Dedifferentiated amniotic fluid mesenchymal stem cell (primary cell): ENCODE data around the gene YARS1.

Experiments used
- DNase-seq: peaks from one replicate; pipeline ENCODE4 v3.0.0-alpha.2; 2016; ENCODE audit errors: extremely low spot score

The YARS1 gene

GRCh38 chr1:32744071-32744425 is 73.1 kb downstream of the YARS1 start:
- DNase-seq, result no peak

GRCh38 chr1:32743380-32744070 is 73.6 kb downstream of the YARS1 start:
- DNase-seq, result no peak

GRCh38 chr1:32742956-32743355 is 74.2 kb downstream of the YARS1 start:
- DNase-seq, result no peak

GRCh38 chr1:32742199-32742947 is 74.8 kb downstream of the YARS1 start:
- DNase-seq, result no peak

DNA sequence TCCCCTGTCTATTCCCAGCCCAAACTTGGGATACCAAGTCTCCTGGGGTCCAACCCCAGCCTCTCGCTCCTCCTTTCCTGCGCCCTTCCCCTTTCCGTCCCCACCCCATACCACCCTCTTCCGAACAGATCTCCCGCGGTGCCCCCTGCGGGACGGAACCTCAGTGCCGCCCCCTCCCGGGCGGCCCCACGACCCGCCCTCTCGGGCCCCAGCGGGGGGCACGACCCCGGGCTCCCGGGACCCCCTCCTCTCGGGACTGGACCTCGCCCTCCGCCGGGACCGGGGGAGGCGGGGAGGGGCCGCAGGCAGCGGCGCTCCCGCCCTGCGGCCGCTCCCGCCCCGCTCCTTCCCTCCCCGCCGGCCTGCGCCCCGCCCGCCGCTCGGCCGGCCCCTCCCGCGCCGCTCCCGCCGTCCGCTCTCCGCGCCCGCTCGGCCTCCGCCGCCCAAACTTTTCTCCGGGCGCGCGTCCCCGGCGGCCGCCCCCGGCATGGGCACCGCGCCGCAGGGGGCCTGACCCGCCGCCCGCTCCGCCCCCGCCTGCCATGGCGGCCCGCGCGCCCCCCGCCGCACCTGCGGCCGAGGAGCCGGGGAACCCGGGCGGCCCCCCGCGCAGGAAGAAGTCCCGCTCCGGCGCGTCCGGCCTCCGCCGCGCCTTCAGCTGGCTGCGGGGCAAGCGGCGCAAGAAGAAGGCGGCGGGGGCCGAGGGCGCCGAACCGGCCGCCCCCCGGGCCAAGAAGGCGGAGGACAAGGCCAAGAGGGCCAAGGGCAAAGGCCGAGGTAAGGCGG is 75.6 kb downstream of the YARS1 start:
- no peak for DNase-seq

- DNase-seq, result no peak
Observed at GRCh38 chr1:32741059-32741412, 76.1 kb downstream of the YARS1 start.

- no peak for DNase-seq
Observed at GRCh38 chr1:32736812-32737791, 80.1 kb downstream of the YARS1 start.

DNA sequence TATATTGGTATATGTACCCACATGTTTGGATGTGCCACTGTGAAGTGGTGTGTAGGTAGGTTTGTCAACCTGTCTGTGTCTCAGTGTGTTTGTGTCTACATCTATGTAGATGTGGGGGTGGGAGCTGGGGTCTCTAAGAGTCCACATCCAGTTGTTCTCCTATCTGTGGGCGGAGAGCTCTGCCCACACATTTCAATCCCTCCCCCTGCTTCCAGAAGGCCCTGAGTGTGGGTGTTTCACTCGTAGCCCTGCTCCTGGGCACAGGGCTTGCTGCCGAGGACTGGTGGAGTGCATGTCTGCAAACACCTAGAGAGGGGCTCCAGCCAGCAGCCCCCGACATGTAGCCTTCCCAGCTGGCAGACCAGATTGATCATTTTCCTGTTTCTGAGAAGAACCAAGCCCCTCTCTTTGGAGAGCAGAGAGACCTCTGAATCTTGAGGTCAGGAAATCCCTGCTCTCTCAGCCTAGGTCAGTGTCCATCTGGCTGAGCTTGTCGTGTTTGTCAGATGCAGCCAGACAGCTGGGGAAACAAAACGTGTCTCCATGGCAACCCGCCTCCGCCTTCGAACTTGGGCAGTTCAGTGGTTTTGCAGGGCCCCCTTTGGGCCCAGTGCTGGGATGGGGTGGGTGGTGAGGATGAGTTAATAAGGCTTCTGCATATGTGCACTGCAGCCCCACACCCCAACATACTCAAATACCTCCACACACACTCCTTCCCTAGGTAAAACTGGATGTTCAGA is 83.4 kb downstream of the YARS1 start:
- DNase-seq, result no peak

- no peak for DNase-seq
Observed at GRCh38 chr1:32729254-32730046, 87.7 kb downstream of the YARS1 start.

DNA sequence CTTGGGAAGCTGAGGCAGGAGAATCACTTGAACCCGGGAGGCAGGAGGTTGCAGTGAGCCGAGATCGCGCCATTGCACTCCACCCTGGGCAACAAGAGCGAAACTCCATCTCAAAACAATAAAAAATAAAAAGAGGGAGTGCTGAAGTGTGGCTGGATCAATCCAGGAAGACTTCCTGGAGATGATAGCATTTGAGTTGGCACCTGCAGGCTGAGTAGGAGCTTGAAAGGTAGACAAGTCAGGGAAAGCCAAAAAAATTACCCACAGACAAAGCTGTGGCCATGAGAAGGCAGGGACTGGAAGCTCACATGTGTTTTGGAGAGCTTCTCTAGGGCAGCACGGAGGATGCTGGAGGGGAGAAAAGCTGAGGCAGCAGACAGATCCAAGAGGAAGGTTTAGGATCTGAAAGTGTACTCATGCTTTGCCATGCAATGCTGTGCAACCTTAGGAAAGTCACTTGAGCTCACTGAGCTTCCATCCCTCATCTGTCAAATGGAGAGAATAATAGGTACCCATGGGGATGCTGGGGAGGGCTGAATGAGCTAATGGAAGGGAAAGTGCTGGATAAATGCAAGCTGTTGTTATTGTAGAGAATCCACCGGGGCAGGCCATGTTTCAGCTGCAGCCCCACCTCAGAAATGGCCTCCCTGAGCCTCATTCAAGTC is 88.6 kb downstream of the YARS1 start:
- no peak for DNase-seq

- no peak for DNase-seq
Observed at GRCh38 chr1:32727876-32728275, 89.3 kb downstream of the YARS1 start.

DNA sequence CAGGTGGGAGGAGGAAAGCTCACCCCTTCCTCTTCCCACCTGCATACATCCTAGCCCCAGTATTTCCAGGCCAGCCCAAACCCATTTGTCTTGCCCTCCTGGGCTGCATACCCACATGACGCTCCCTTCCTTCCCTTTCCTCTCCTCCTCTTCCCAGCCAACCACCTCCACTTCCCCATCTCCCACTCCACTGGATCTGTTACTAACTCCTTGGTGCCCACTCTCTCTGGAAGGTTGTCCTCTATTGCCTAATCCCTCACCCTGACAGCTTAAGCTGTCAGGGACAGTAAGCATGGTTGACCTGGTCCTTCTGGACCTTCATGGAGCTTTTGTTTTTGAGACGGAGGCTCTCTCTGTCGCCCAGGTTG is 91.6 kb downstream of the YARS1 start:
- no peak for DNase-seq
